ACHN (cell line): ENCODE measurements around the gene FOXD3.

Experiments used
- DNase-seq: peaks from one replicate; pipeline ENCODE4 v3.0.0-alpha.2; 2015
- in situ Hi-C: cut with HindIII; loops from 2 replicates; pipeline ENCODE4 v1.10.0; 2017; ENCODE audit warnings: low sequenced_read_pairs, low pct_ligation_motif_present, low pct_unique_long_range_greater_than_20kb

The FOXD3 gene

GRCh38 chr1:63319046-63320021 lies 3.0 kb upstream of the FOXD3 start:
- no peak for DNase-seq
- in situ Hi-C loops = no loop called here

- in situ Hi-C loops = no loop called here
- DNase-seq = no peak
Observed at GRCh38 chr1:63320022-63320721, 2.2 kb upstream of the FOXD3 start.

GRCh38 chr1:63321066-63321784 lies 1.1 kb upstream of the FOXD3 start:
- in situ Hi-C loops = no loop called here
- DNase-seq = no peak

GRCh38 chr1:63321785-63322113 lies 618 bp upstream of the FOXD3 start:
- DNase-seq = no peak

GRCh38 chr1:63322944-63323864 lies 837 bp downstream of the FOXD3 start:
- DNase-seq = no peak
- in situ Hi-C loops = no loop called here

More at GRCh38 chr1:63321785-63322113, 618 bp upstream of the FOXD3 start:
- in situ Hi-C loops = no loop called here

DNA sequence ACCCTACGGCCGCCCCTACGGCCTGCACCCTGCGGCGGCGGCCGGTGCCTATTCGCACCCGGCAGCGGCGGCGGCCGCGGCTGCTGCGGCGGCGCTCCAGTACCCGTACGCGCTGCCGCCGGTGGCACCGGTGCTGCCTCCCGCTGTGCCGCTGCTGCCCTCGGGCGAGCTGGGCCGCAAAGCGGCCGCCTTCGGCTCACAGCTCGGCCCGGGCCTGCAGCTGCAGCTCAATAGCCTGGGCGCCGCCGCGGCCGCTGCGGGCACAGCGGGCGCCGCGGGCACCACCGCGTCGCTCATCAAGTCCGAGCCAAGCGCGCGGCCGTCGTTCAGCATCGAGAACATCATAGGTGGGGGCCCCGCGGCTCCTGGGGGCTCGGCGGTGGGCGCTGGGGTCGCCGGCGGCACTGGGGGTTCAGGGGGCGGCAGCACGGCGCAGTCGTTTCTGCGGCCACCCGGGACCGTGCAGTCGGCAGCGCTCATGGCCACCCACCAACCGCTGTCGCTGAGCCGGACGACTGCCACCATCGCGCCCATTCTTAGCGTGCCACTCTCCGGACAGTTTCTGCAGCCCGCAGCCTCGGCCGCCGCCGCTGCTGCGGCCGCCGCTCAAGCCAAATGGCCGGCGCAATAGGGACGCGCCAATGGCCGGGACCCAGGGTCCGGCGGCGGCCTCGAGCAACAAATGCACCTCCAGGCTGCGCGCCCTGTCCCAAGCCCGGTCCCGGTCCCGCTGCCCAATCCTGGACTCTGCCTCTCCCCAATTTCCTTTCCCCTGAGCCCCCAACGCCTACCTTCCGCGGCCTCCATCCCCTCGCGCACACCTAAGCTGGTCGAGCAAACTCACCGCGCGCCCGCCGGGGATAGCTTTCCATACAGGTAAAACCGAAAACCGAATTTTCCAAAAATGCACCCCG lies 1.8 kb downstream of the FOXD3 start:
- no peak for DNase-seq
- in situ Hi-C loops = no loop called here

- no peak for DNase-seq
- in situ Hi-C loops = no loop called here
Observed at GRCh38 chr1:63324779-63325119, 2.4 kb downstream of the FOXD3 start.

DNA sequence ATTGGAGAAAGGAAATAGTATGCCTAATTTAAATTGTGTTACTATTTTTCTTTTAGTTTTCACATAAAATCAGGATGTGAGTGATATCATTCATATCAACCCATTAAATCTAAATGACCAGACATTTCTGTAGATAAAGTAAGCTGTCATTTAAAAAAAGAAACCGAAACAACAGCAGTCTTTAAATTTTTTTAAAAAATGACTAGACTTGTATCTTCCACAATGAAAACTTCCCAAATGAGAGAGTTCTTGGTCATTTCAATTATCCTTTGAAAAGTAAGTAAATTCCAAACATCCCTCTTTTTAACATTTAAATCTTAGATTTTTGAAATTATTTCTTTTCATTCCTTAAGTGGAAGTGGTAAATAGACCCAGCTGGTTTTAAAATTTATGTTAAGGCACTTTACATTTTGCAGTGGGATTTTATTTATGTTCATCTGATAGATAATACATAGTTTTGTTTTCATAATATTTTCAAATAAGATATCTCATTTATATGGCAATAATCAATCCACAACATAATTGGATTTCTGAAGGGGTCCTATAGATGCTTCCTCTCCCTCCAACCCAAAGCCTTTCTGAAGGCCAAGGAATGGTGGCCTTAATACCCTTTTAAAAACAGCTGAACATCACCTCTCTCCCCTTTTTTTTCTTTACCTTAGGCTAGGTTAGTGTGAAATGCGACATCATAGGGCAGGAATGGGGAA lies 3.1 kb downstream of the FOXD3 start:
- DNase-seq = no peak
- in situ Hi-C loops = no loop called here

DNA sequence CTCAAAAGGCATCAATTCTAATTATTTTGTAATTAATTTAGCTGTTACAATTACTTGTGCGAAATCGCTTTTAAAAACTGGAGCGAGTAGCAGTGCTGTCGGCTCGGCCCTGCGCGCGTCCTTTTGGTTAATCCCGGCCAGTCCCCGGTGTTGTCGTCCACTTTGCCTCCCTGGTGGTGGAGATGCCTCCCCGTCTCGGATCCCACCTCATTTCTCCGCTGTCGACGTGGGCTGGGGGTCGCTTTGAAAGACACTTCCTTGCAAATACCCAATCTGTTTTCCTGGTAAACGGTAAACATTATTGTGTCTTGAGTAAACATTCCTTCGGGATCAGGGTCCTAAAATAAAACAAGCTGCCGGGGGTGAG lies 3.7 kb downstream of the FOXD3 start:
- in situ Hi-C loops = no loop called here
- DNase-seq = no peak

DNA sequence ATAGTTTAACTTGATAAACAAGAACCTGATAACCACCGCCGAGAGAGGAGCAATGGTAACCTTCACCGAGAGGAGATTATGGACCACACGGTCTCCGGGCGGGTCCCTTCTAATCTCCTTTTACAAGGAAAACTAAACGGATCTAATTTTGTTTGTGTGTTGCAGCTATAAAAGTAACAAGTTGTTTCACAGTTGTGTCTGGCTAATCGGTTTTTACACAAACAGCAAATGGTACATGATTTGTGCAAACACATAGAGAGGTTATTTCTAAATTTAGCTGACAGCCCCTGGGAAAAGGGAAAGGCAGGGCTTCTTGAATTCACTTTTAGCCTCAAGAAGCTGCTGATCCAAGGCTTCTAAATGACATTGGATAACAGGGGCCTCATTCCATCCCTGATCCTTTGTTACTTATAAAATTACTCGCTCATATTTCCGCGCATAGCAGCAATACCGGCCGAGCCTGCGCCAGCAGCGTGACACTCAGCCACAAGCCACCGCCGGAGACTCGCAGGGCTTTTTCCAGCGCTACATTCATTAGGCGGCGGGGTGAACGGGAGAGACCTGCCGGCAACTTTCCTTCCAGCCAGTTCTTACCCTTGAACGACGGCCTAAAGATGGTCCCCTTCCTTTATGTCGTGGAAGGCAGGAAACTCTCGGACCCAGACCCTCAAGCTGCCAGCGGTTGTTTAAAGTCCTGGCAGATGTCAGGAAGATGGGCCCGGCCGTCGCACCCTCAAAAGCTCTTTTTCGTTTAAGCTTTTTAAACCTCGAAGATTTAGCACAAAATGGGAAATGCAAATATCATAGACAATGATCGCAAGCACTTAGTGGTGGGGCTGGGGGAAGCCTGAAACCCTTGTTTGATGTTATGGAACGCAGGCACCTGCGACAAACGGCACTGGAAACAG lies 4.4 kb downstream of the FOXD3 start:
- DNase-seq = no peak
- in situ Hi-C loops = no loop called here

DNA sequence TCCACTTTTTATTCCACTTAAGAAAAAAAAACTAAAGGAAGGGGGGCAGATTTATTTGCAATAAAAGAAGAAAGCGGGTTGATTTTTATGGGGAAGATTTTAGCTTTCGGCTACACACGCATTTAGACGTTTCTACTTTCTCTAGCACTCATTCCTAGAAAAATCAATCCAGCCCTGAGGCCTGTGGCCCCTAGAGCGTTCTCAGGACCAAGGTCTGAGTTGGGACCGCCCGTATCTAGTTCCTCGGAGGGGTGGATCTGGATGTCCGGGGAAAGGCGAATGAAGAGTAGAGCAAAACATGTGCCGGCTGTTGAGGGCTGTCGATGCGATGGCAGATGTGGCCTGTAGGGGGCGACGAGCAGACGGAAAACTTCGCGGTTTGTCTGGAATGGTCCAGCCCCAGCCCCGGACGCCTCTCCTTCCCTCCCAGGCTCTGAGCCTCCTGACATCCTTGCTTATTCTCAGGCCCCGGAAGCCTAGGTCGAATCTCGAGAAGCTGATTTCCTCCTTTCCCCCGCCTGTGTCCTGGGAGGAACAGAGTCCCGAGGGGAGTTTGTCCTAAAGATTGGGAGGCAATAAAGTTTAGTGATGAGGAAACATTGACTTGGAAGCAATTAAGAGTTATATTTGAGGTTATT lies 5.2 kb downstream of the FOXD3 start:
- peak; percentile 11 for DNase-seq
- in situ Hi-C loops = no loop called here

DNA sequence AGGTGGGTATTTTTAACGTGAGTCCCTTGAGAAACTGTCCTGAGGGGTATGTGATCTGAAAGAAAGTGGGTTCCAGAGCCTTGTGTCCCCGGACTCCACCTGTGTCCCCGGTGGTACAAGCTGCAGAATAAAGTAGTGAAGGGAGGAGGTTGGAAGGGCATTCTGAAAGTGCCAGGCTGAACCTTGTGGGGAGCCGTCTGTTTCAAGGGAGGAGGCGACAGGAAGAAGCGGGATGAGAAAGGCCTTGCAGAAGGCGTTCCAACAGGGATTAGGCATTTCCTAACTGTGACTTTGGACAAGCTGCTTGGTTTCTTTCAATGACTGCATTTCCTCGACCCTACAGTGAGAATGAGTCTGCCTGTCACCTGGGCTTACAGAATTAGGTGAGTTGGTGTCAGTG lies 5.8 kb downstream of the FOXD3 start:
- in situ Hi-C loops = no loop called here

GRCh38 chr1:63328781-63329180 lies 6.4 kb downstream of the FOXD3 start:
- no peak for DNase-seq

More for the DNA sequence above, 5.8 kb downstream of the FOXD3 start:
- DNase-seq = no peak

DNA sequence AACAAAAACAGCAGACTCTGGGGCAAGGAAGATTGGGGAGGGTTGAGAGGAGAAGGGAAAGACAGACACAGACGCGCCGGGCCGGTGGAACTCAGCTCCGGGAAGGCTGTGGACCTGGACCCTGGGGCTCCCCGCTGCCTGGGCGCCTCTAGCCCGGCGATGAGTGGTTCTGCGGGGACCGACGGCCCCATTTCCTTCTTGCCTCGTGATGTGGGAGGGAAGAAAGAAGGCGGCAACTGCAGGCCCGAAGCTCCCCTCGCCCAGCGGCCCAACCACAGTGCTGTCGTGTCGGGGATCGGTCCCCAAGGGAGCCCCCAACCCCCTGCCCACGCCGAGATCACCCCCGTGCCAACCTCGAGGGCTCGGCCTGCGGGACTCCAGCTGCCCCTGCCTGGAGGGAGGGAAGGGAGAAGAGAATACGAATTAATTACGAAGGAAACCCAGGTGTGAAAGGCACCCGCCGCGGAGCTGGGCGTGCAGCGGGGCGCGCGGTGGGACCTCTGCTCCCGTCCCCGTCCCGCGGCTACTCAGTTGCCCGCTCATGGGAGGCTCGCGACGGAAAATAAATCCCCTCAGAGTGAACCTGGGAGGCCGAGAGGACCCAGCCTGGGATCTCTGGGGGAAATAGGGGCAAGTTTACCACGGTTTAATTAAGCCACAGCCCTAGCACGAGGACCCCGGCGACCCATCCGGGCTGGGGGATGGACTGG lies 7.4 kb downstream of the FOXD3 start:
- DNase-seq = no peak
- in situ Hi-C loops = no loop called here

More at GRCh38 chr1:63328781-63329180, 6.4 kb downstream of the FOXD3 start:
- in situ Hi-C loops = no loop called here

GRCh38 chr1:63330331-63330916 lies 8.1 kb downstream of the FOXD3 start:
- DNase-seq = no peak
- in situ Hi-C loops = no loop called here
